Esophagus squamous epithelium (tissue), 4 donors: ENCODE results near the gene TBX2.

Experiments
- CTCF ChIP-seq, 6 experiments: fragments of 450-650 bp in 4 of 6; fragments of 200-600 bp in 2 of 6; sonication (generic) in 2 of 6; IDR thresholded peaks; one replicate each; pipeline ENCODE4 v1.5.1; 2016 to 2019; ENCODE audit warnings: antibody characterized with exemption in 6 of 6, mild to moderate bottlenecking in 4 of 6, moderate library complexity in 4 of 6
- POLR2A ChIP-seq, 4 donors: fragments of 450-650 bp; IDR thresholded peaks; one replicate each; pipeline ENCODE4 v1.6.1; 2017; ENCODE audit warnings: antibody characterized with exemption in 4 of 4, mild to moderate bottlenecking in 4 of 4, moderate library complexity in 3 of 4

GRCh38 chr17:61396586-61397085 is 3.0 kb upstream of the TBX2 start:
- TF ChIP-seq CTCF (IDR thresholded peaks at IDR 0.05) (no peak), POLR2A (IDR thresholded peaks at IDR 0.05) (no peak)
